H1 (cell line): ENCODE measurements around the gene C2. TPM values are rescaled to one million over a fixed set of nuclear protein-coding genes. Genes with fewer than 3 reads are reported as not detected.
A peak's percentile ranks its signal among the peaks of the same experiment; 100 is the strongest.

ENCODE experiments used
- CTCF ChIA-PET: fragments of 300-600 bp; sonication (Branson Sonifier 250); formaldehyde crosslinking; loops from one replicate; lab custom pipeline; 2021; ENCODE audit not compliant: partially characterized antibody; lab: Charles Lee
- POLR2A ChIA-PET: fragments of 300-600 bp; sonication (Branson Sonifier 250); formaldehyde crosslinking; loops from one replicate; lab custom pipeline; 2021; ENCODE audit warnings: inconsistent platforms; ENCODE audit not compliant: partially characterized antibody; lab: Charles Lee
- DNase-seq, 2 experiments: peaks; one replicate each; pipeline versions ENCODE4 v3.0.0 to v3.0.0-alpha.2; 2010 to 2022; ENCODE audit warnings: low spot score in 2 of 2, low read depth in 1 of 2, mixed read lengths in 1 of 2
- FAIRE-seq: peaks from 2 replicates; lab custom pipeline; 2011; peaks lifted over from hg19 to GRCh38; lab: Jason Lieb, UNC
- H2AFZ ChIP-seq: 2 replicates; pipeline ENCODE4 v1.8.1; 2012; ENCODE audit warnings: low read length, inconsistent platforms
- H2AK5ac ChIP-seq: 2 replicates; pipeline ENCODE4 v1.6.1; 2013; ENCODE audit warnings: low read depth, low read length
- H2BK120ac ChIP-seq: replicated peaks from 2 replicates; pipeline ENCODE3; 2013; ENCODE audit warnings: low read depth, low read length, inconsistent platforms
- H2BK12ac ChIP-seq: 2 replicates; pipeline ENCODE4 v1.6.1; 2013; ENCODE audit warnings: low read depth, low read length
- H2BK15ac ChIP-seq: 2 replicates; pipeline ENCODE4 v1.6.1; 2013; ENCODE audit warnings: low read length
- H2BK20ac ChIP-seq: 2 replicates; pipeline ENCODE4 v1.6.1; 2013; ENCODE audit warnings: low read length
- H2BK5ac ChIP-seq: 2 replicates; pipeline ENCODE4 v1.6.1; 2013; ENCODE audit warnings: low read depth, low read length
- H3K14ac ChIP-seq: 2 replicates; pipeline ENCODE4 v1.6.1; 2013; ENCODE audit warnings: inconsistent platforms; ENCODE audit not compliant: insufficient read length
- H3K18ac ChIP-seq: 2 replicates; pipeline ENCODE4 v1.6.1; 2013; ENCODE audit warnings: low read length; ENCODE audit errors: extremely low read depth
- H3K23ac ChIP-seq: 2 replicates; pipeline ENCODE4 v1.6.1; 2013; ENCODE audit warnings: inconsistent platforms; ENCODE audit not compliant: insufficient read length
- H3K23me2 ChIP-seq: 2 replicates; pipeline ENCODE4 v1.6.1; 2013; ENCODE audit warnings: low read depth, low read length
- H3K27ac ChIP-seq: 2 replicates; pipeline ENCODE4 v1.6.1; 2011; ENCODE audit warnings: low read depth, low read length, inconsistent platforms
- H3K27me3 ChIP-seq, 4 experiments: replicated peaks in 1 of 4; 1 replicate in 1 of 4; 2 replicates in 3 of 4; pipeline versions ENCODE4 v1.6.1 to v1.8.1; 2011 to 2013; ENCODE audit warnings: low read length in 3 of 4, mild to moderate bottlenecking in 3 of 4, inconsistent platforms in 2 of 4, mixed read lengths in 2 of 4, moderate library complexity in 1 of 4; ENCODE audit not compliant: control insufficient read depth in 3 of 4, insufficient read depth in 3 of 4; ENCODE audit errors: extremely low read depth in 1 of 4
- H3K36me3 ChIP-seq, 4 experiments: 2 replicates each; pipeline versions ENCODE4 v1.6.1 to v1.8.1; 2011 to 2013; ENCODE audit warnings: mild to moderate bottlenecking in 4 of 4, low read length in 3 of 4, moderate library complexity in 2 of 4, control low read depth in 1 of 4, inconsistent platforms in 1 of 4; ENCODE audit not compliant: insufficient read depth in 4 of 4, control insufficient read depth in 2 of 4
- H3K4ac ChIP-seq: replicated peaks from 2 replicates; pipeline ENCODE3; 2013; ENCODE audit warnings: low read length, low read depth, mixed read lengths, inconsistent platforms; ENCODE audit not compliant: insufficient read length
- H3K4me1 ChIP-seq, 4 experiments: replicated peaks in 1 of 4; 1 replicate in 1 of 4; 2 replicates in 3 of 4; pipeline versions ENCODE4 v1.6.1 to v1.8.1; 2011 to 2013; ENCODE audit warnings: low read length in 3 of 4, inconsistent platforms in 2 of 4, mixed read lengths in 1 of 4; ENCODE audit not compliant: insufficient read depth in 4 of 4, control insufficient read depth in 3 of 4
- H3K4me2 ChIP-seq, 2 experiments: 2 replicates each; pipeline versions ENCODE4 v1.6.1 to v1.8.1; 2011 to 2013; ENCODE audit warnings: low read depth in 2 of 2, low read length in 2 of 2, control low read depth in 1 of 2, inconsistent platforms in 1 of 2, mild to moderate bottlenecking in 1 of 2; ENCODE audit not compliant: insufficient read depth in 1 of 2
- H3K4me3 ChIP-seq, 4 experiments: fragments of 200-600, 300-600 bp in 1 of 4; sonication (generic), shearing (Covaris generic), sonication (Bioruptor Twin) in 1 of 4; 2 replicates each; pipeline versions ENCODE4 v1.5.1 to v1.8.1; 2011 to 2016; ENCODE audit warnings: low read length in 4 of 4, low read depth in 3 of 4, control low read depth in 2 of 4, inconsistent platforms in 2 of 4, mild to moderate bottlenecking in 2 of 4, mixed read lengths in 1 of 4, moderate library complexity in 1 of 4; ENCODE audit not compliant: insufficient read depth in 2 of 4; ENCODE audit errors: extremely low read depth in 1 of 4
- H3K56ac ChIP-seq: replicated peaks from 2 replicates; pipeline ENCODE3; 2013; ENCODE audit warnings: low read depth, mild to moderate bottlenecking, mixed read lengths, low read length, inconsistent platforms; ENCODE audit not compliant: insufficient read length
- H3K79me1 ChIP-seq: 2 replicates; pipeline ENCODE4 v1.6.1; 2013; ENCODE audit warnings: low read depth, low read length, control low read depth
- H3K79me2 ChIP-seq, 2 experiments: 2 replicates each; pipeline versions ENCODE4 v1.6.1 to v1.8.1; 2012 to 2013; ENCODE audit warnings: low read length in 2 of 2, mild to moderate bottlenecking in 2 of 2, inconsistent platforms in 1 of 2; ENCODE audit not compliant: insufficient read depth in 2 of 2, control insufficient read depth in 1 of 2
- H3K9ac ChIP-seq, 4 experiments: replicated peaks in 1 of 4; 1 replicate in 1 of 4; 2 replicates in 3 of 4; pipeline versions ENCODE4 v1.6.1 to v1.8.1; 2011 to 2013; ENCODE audit warnings: low read depth in 3 of 4, low read length in 3 of 4, control low read depth in 2 of 4, mild to moderate bottlenecking in 2 of 4, moderate library complexity in 2 of 4, inconsistent platforms in 1 of 4; ENCODE audit errors: extremely low read depth in 1 of 4
- H3K9me3 ChIP-seq, 2 experiments: 2 replicates each; pipeline versions ENCODE4 v1.6.1 to v1.8.1; 2012 to 2013; ENCODE audit warnings: mild to moderate bottlenecking in 2 of 2, moderate library complexity in 2 of 2, control low read depth in 1 of 2, inconsistent platforms in 1 of 2, low read depth in 1 of 2, low read length in 1 of 2, mixed read lengths in 1 of 2; ENCODE audit not compliant: insufficient read depth in 2 of 2
- H4K20me1 ChIP-seq, 2 experiments: replicated peaks in 1 of 2; 2 replicates each; pipeline versions ENCODE3 to v1.8.1; 2011 to 2013; ENCODE audit warnings: inconsistent platforms in 2 of 2, low read length in 2 of 2, mild to moderate bottlenecking in 1 of 2; ENCODE audit not compliant: insufficient read depth in 2 of 2, control insufficient read depth in 1 of 2
- H4K5ac ChIP-seq: 2 replicates; pipeline ENCODE4 v1.6.1; 2013; ENCODE audit warnings: low read length, low read depth, mixed read lengths, inconsistent platforms; ENCODE audit not compliant: insufficient read length
- H4K8ac ChIP-seq: 2 replicates; pipeline ENCODE4 v1.8.0; 2013; ENCODE audit warnings: mild to moderate bottlenecking, moderate library complexity, low read length, inconsistent platforms; ENCODE audit not compliant: insufficient read depth; ENCODE audit errors: extremely low read depth
- H4K91ac ChIP-seq: replicated peaks from 2 replicates; pipeline ENCODE3; 2013; ENCODE audit warnings: low read length, mixed read lengths, inconsistent platforms; ENCODE audit not compliant: insufficient read length
- ATF2 ChIP-seq: IDR thresholded peaks from 2 replicates; pipeline ENCODE4 v1.6.1; 2012; ENCODE audit warnings: low read length, inconsistent platforms
- BRCA1 ChIP-seq: IDR thresholded peaks from 2 replicates; pipeline ENCODE4 v1.6.1; 2012; ENCODE audit warnings: low read depth, low read length, improper control_type of control experiment
- JUN ChIP-seq: IDR thresholded peaks from 2 replicates; pipeline ENCODE4 v1.6.1; 2011; ENCODE audit warnings: low read depth, mild to moderate bottlenecking, improper control_type of control experiment, low read length
- JUND ChIP-seq: IDR thresholded peaks from 2 replicates; pipeline ENCODE4 v1.6.1; 2011; ENCODE audit warnings: mild to moderate bottlenecking, improper control_type of control experiment, low read length
- PHF8 ChIP-seq: fragments of 200-600 bp; sonication (generic); conservative IDR thresholded peaks from 2 replicates; pipeline ENCODE4 v1.7.1; 2012; ENCODE audit warnings: low read depth, mild to moderate bottlenecking, inconsistent platforms, low read length, moderate library complexity
- POLR2AphosphoS5 ChIP-seq: IDR thresholded peaks from 2 replicates; pipeline ENCODE4 v1.6.1; 2011; ENCODE audit warnings: low read depth, low read length
- RBBP5 ChIP-seq: IDR thresholded peaks from 2 replicates; pipeline ENCODE4 v1.7.1; 2012; ENCODE audit warnings: low read depth, mild to moderate bottlenecking, inconsistent platforms, low read length, moderate library complexity, borderline replicate concordance
- SRF ChIP-seq: IDR thresholded peaks from 2 replicates; pipeline ENCODE4 v1.6.1; 2011; ENCODE audit warnings: mild to moderate bottlenecking, low read depth, low read length, moderate library complexity
- SUZ12 ChIP-seq: fragments of 200-600 bp; sonication (generic); IDR thresholded peaks from 2 replicates; pipeline ENCODE4 v1.6.1; 2012; ENCODE audit warnings: mild to moderate bottlenecking, inconsistent platforms, low read length, moderate library complexity, mixed read lengths
- WGBS, 2 experiments: shearing (Covaris generic) in 1 of 2; methylation state at CpG; one replicate each; pipeline versions ENCODE4 v1.1.6 to v1.1.7; 2013 to 2015; ENCODE audit warnings: low lambda C conversion rate in 2 of 2, mixed read lengths in 2 of 2, inconsistent platforms in 1 of 2, low coverage in 1 of 2, missing lambda C conversion rate in 1 of 2; ENCODE audit not compliant: insufficient replicate concordance in 2 of 2, insufficient coverage in 1 of 2, insufficient read length in 1 of 2; ENCODE audit errors: extremely low coverage in 1 of 2, missing lambda C conversion rate in 1 of 2; 5-methylcytosine and 5-hydroxymethylcytosine counted together
- polyA plus RNA-seq, 7 experiments: library from polyadenylated mRNA; depleted of rRNA in 3 of 7; stranded (reverse) in 5 of 7; unstranded in 2 of 7; fragments of >200 nt in 5 of 7; fragments of 200-250 nt in 2 of 7; gene quantifications; 1 replicate in 5 of 7; 2 replicates in 1 of 7; 4 replicates in 1 of 7; pipeline versions ENCODE4 v1.2.1 to v1.2.3, GENCODE V29; 2011 to 2013; ENCODE audit warnings: missing spikeins in 2 of 7, mixed read lengths in 2 of 7
- total RNA-seq: library from RNA; stranded (reverse); fragmentation: NEBNext Ultra II Directional; extraction: Animal tissue kit (Norgen Biotek cat#: 25700); gene quantifications from 2 replicates; pipeline ENCODE4 v1.2.1, GENCODE V29; 2021

The C2 gene
- total and polyA plus RNA-seq, 2 of the 8 experiments (the other 6 are each of a cell fraction or from before 2014, with no cell fraction given): 0.26 to 0.38 TPM

DNA sequence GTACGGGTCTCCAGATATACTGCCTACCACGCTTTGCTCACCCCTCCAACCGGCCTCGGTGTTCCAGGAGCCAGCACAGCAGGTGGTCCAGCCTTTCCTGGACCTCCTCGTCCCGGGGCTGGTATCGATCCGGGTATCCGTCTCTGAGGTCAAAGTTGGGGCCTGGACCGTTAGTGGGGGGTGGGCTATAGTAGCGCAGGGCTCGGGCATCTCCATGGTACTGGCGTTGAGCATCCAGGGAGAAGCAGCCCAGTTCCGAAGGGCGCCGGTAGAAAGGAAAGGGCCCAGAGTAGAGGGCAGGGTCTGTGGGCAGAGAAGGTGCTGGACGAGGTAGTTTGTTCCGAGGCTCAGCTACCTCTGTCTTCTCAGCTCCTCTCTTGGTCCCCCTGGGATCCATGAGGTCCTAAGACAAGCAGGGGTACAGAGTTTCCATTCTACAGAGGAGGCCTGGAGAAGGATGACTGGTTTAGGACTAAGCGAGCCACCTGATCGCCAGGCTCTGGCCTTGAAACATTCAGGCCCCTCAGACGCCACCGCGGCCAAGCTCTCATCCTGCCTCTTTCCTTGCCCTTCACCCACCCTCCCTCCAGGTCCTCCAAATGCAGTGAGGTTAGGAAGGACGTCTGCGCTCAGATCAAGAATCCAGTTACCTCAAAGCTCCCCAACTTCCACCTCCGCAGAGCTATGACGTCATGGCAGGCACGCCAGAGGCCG, 43.9 kb downstream of the C2 start:
- Histone ChIP-seq H3K23ac (no peak overlapping the region), H2BK20ac (no peak overlapping the region), H4K5ac (peak overlapping the region; percentile 55), H4K91ac (no peak overlapping the region), H2BK12ac (peak overlapping the region; percentile 82), H3K4me2 (peak overlapping the region; percentile 91 to 100), H2AK5ac (peak overlapping the region; percentile 68; the same call in 1 of the 2 replicates), H3K36me3 (peaks cover 10 to 35% (median 25%) of the 10 kb centered on the region in 4 experiments; a peak in 7 of 8 replicates), H3K79me2 (peaks cover 0 to 11% of the 10 kb centered on the region in 2 experiments; a peak in 1 of 4 replicates), H3K18ac (peak overlapping the region; percentile 5; the same call in 1 of the 2 replicates), H4K20me1 (peaks cover 0 to 3% of the 10 kb centered on the region in 2 experiments), H3K4me3 (peak overlapping the region; percentile 68 to 94 (median 84)), H3K56ac (no peak overlapping the region), H3K4ac (peak overlapping the region; percentile 3), H3K9me3 (no peaks in the 10 kb centered on the region; a peak in 1 of 4 replicates), H2AFZ (peak overlapping the region; percentile 57; the same call in 1 of the 2 replicates), H3K4me1 (peaks cover 0 to 9% (median 5%) of the 10 kb centered on the region in 4 experiments; a peak in 5 of 7 replicates), H3K27ac (peak overlapping the region; percentile 90), H3K23me2 (peaks cover 13% of the 10 kb centered on the region), H3K79me1 (peaks cover 4% of the 10 kb centered on the region; the same call in 1 of the 2 replicates), H2BK15ac (no peak overlapping the region), H3K27me3 (no peaks in the 10 kb centered on the region; a peak in 1 of 7 replicates), H4K8ac (peak overlapping the region; percentile 98; the same call in 1 of the 2 replicates), H2BK5ac (peak overlapping the region; percentile 88; the same call in 1 of the 2 replicates), H2BK120ac (no peak overlapping the region), H3K14ac (no peak overlapping the region), H3K9ac (peak overlapping the region in 3 of 4 experiments; percentile 79 to 84 (median 79); a peak in 6 of 7 replicates)
- ChIA-PET CTCF (interaction anchor here (0.6 to 10.2 kb wide), 6 partner anchors 10 to 1193 kb away, joined by 3 to 84 read pairs (median 4); no protein-coding TSS in a partner anchor), POLR2A (interaction anchor here (0.7 to 15.3 kb wide), 21 partner anchors 9 to 1001 kb away, joined by 3 to 279 read pairs (median 4); partner anchors contain the start of genes CFB, EHMT2, FKBPL and NELFE)
- DNase-seq (peak in 1 of 2 experiments; percentile 50), FAIRE-seq (no peak)
- 65% methylated on average over 27 of the region's 29 CpGs; no CpG with 5 or more reads in 1 of the 2 experiments for WGBS, 2 experiments
- TF ChIP-seq SUZ12 (no peak), POLR2AphosphoS5 (no peak; the same call in 1 of the 2 replicates), JUND (peak; percentile 97), BRCA1 (no peak), ATF2 (peak; percentile 97), RBBP5 (no peak), JUN (peak; percentile 53; the same call in 1 of the 2 replicates), PHF8 (no peak), SRF (no peak)
